Astrocyte (in vitro differentiated cells and primary cell): ENCODE data around the gene CEACAM16. TPM values are rescaled to one million over a fixed set of nuclear protein-coding genes. Genes with fewer than 3 reads are reported as not detected.

ENCODE experiments used
- DNase-seq: peaks from one replicate; pipeline ENCODE4 v3.0.0-alpha.2; 2010; ENCODE audit warnings: low read depth
- FAIRE-seq: peaks from 2 replicates; lab custom pipeline; 2011; peaks lifted over from hg19 to GRCh38; lab: Jason Lieb, UNC
- H2AFZ ChIP-seq: 2 replicates; pipeline ENCODE4 v1.6.0; 2012; ENCODE audit warnings: low read depth, low read length, inconsistent platforms
- H3K27ac ChIP-seq: 2 replicates; pipeline ENCODE4 v1.5.1; 2011; ENCODE audit warnings: low read depth, low read length, inconsistent platforms
- H3K27me3 ChIP-seq: 2 replicates; pipeline ENCODE4 v1.6.0; 2011; ENCODE audit warnings: low read length, inconsistent platforms; ENCODE audit not compliant: insufficient read depth
- H3K36me3 ChIP-seq: 2 replicates; pipeline ENCODE4 v1.5.1; 2011; ENCODE audit warnings: low read length, inconsistent platforms; ENCODE audit not compliant: insufficient read depth
- H3K4me1 ChIP-seq: 2 replicates; pipeline ENCODE4 v1.5.1; 2011; ENCODE audit warnings: low read length, inconsistent platforms; ENCODE audit not compliant: insufficient read depth
- H3K4me2 ChIP-seq: 2 replicates; pipeline ENCODE4 v1.6.0; 2012; ENCODE audit warnings: low read length, inconsistent platforms
- H3K4me3 ChIP-seq: 2 replicates; pipeline ENCODE4 v1.5.1; 2011; ENCODE audit warnings: low read depth, mild to moderate bottlenecking, low read length, inconsistent platforms; ENCODE audit not compliant: insufficient read depth
- H3K79me2 ChIP-seq: 2 replicates; pipeline ENCODE4 v1.6.0; 2012; ENCODE audit warnings: mild to moderate bottlenecking, low read length, inconsistent platforms; ENCODE audit not compliant: insufficient read depth
- H3K9ac ChIP-seq: 2 replicates; pipeline ENCODE4 v1.6.0; 2012; ENCODE audit warnings: mild to moderate bottlenecking, low read length, inconsistent platforms
- H3K9me3 ChIP-seq: 2 replicates; pipeline ENCODE4 v1.5.1; 2012; ENCODE audit warnings: low read depth, mild to moderate bottlenecking, low read length, inconsistent platforms; ENCODE audit not compliant: insufficient read depth
- H4K20me1 ChIP-seq: 2 replicates; pipeline ENCODE4 v1.6.0; 2012; ENCODE audit warnings: low read length, inconsistent platforms; ENCODE audit not compliant: insufficient read depth
- H3K27ac Mint-ChIP-seq: one replicate; pipeline ENCODE4 v1.8.0; 2021; ENCODE audit warnings: mild to moderate bottlenecking, mixed read lengths; ENCODE audit not compliant: unreplicated experiment
- H3K27me3 Mint-ChIP-seq: one replicate; pipeline ENCODE4 v1.8.0; 2021; ENCODE audit warnings: low read depth, mixed read lengths; ENCODE audit not compliant: unreplicated experiment
- H3K36me3 Mint-ChIP-seq: one replicate; pipeline ENCODE4 v1.8.0; 2021; ENCODE audit warnings: low read depth, mixed read lengths; ENCODE audit not compliant: unreplicated experiment
- H3K4me1 Mint-ChIP-seq: one replicate; pipeline ENCODE4 v1.8.0; 2021; ENCODE audit warnings: low read depth, mixed read lengths; ENCODE audit not compliant: unreplicated experiment
- H3K4me3 Mint-ChIP-seq: one replicate; pipeline ENCODE4 v1.8.0; 2021; ENCODE audit warnings: mild to moderate bottlenecking, moderate library complexity, mixed read lengths; ENCODE audit not compliant: unreplicated experiment
- H3K9me3 Mint-ChIP-seq: one replicate; pipeline ENCODE4 v1.8.0; 2021; ENCODE audit warnings: mild to moderate bottlenecking, mixed read lengths; ENCODE audit not compliant: unreplicated experiment
- EZH2 ChIP-seq: IDR thresholded peaks from 2 replicates; pipeline ENCODE4 v1.6.1; 2012; ENCODE audit warnings: mild to moderate bottlenecking, low read length, inconsistent platforms; ENCODE audit not compliant: insufficient read depth
- total RNA-seq: library from RNA; stranded (reverse); gene quantifications from 2 replicates; pipeline ENCODE4 v1.2.1, GENCODE V29; 2021
- TF ChIP-seq, protein P1 (sequence below): IDR thresholded peaks from 2 replicates; pipeline ENCODE4 v1.5.1; 2011; ENCODE audit warnings: low read depth, mild to moderate bottlenecking, inconsistent platforms, low read length, moderate library complexity; ENCODE audit not compliant: insufficient read depth

The CEACAM16 gene
- total RNA-seq, 1 donor from 2014 or later = 0.14 TPM

DNA sequence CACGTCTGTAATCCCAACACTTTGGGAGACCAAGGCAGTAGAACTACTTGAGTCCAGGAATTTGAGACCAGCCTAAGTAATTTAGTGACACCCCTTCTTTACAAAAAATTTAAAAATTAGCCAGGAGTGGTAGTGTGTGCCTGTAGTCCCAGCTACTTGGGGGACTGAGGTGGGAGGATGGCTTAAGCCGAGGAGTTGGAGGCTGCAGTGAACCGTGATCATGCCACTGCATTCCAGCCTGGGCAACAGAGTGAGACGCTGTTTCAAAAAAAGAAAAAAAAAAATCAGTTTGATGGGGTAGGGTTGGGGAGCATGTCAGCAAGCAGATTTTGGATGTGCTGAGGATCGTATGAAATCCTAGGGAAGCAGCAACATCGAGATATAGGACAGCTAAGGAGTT, 23.4 kb upstream of the CEACAM16 start:
- H3K27ac Mint-ChIP-seq = no peak overlapping the region

DNA sequence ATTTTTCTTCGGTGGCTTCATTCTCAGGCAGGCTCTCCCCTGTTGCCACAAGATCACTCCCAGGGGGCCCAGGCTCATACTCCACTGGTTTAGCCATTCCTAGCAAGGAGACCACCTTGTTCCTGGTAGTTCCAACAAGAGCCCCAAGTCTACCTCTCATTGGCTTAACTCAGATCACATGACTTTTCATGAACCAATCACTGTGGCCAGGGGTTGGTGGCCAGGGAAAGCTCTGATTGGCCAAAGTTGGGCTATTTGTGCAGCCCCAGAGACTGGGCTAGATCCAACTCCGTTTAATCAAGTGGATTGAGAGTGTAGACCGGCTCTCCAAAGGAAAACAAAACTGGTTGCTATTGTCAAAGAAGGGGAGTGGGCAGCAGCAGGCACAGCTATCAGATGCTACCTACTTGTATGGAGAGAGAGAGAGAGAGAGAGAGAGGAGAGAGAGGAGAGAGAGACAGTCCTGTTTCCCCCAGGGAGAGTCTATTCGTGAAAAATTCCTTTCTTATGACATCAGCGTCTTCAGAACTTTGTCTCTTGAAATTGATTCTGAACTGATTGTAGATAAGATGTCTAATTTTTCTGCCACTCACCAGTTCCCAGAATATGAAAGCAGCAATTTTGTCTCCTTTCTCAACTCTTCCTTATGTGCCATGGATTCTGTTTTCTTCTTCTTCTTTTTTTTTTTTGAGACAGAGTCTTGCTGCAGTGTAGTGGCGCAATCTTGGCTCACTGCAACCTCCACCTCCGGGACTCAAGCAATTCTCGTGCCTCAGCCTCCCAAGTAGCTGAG, 21.7 kb upstream of the CEACAM16 start:
- no peak overlapping the region for H3K4me3 ChIP-seq
- TF ChIP-seq, protein P1, sequence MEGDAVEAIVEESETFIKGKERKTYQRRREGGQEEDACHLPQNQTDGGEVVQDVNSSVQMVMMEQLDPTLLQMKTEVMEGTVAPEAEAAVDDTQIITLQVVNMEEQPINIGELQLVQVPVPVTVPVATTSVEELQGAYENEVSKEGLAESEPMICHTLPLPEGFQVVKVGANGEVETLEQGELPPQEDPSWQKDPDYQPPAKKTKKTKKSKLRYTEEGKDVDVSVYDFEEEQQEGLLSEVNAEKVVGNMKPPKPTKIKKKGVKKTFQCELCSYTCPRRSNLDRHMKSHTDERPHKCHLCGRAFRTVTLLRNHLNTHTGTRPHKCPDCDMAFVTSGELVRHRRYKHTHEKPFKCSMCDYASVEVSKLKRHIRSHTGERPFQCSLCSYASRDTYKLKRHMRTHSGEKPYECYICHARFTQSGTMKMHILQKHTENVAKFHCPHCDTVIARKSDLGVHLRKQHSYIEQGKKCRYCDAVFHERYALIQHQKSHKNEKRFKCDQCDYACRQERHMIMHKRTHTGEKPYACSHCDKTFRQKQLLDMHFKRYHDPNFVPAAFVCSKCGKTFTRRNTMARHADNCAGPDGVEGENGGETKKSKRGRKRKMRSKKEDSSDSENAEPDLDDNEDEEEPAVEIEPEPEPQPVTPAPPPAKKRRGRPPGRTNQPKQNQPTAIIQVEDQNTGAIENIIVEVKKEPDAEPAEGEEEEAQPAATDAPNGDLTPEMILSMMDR = no peak
- no peak for TF ChIP-seq EZH2
- H3K36me3 Mint-ChIP-seq = peaks cover 20% of the 10 kb centered on the region
- no peaks in the 10 kb centered on the region for H4K20me1 ChIP-seq
- no peaks in the 10 kb centered on the region for H3K27me3 Mint-ChIP-seq
- no peaks in the 10 kb centered on the region for H3K36me3 ChIP-seq
- peaks cover 8% of the 10 kb centered on the region for H3K4me1 ChIP-seq
- no peaks in the 10 kb centered on the region for H3K79me2 ChIP-seq
- peak overlapping the region; percentile 18 for H3K27ac ChIP-seq
- H3K9ac ChIP-seq = no peak overlapping the region
- H3K4me3 Mint-ChIP-seq = peak overlapping the region; percentile 60
- H3K4me2 ChIP-seq = peak overlapping the region; percentile 69
- H3K27ac Mint-ChIP-seq = peak overlapping the region; percentile 97
- no peaks in the 10 kb centered on the region for H3K27me3 ChIP-seq
- no peak overlapping the region for H2AFZ ChIP-seq
- DNase-seq (peak; percentile 73), FAIRE-seq (peak; percentile 59)
- peaks cover 6% of the 10 kb centered on the region for H3K4me1 Mint-ChIP-seq
- H3K9me3 ChIP-seq = no peaks in the 10 kb centered on the region
- H3K9me3 Mint-ChIP-seq = peaks cover 5% of the 10 kb centered on the region

More for the DNA sequence above, 23.4 kb upstream of the CEACAM16 start:
- Mint-ChIP-seq H3K4me1 (peaks cover 6% of the 10 kb centered on the region), H3K4me3 (no peak overlapping the region), H3K9me3 (peaks cover 5% of the 10 kb centered on the region), H3K36me3 (peaks cover 19% of the 10 kb centered on the region), H3K27me3 (no peaks in the 10 kb centered on the region)
- FAIRE-seq (no peak), DNase-seq (no peak)
- Histone ChIP-seq H3K27me3 (no peaks in the 10 kb centered on the region), H3K9me3 (no peaks in the 10 kb centered on the region), H3K9ac (no peak overlapping the region), H3K36me3 (no peaks in the 10 kb centered on the region), H2AFZ (no peak overlapping the region), H3K4me1 (peaks cover 8% of the 10 kb centered on the region), H3K4me3 (no peak overlapping the region), H3K4me2 (no peak overlapping the region), H3K27ac (no peak overlapping the region), H3K79me2 (no peaks in the 10 kb centered on the region), H4K20me1 (no peaks in the 10 kb centered on the region)
- TF ChIP-seq, protein P1 = no peak
- TF ChIP-seq EZH2 = no peak

DNA sequence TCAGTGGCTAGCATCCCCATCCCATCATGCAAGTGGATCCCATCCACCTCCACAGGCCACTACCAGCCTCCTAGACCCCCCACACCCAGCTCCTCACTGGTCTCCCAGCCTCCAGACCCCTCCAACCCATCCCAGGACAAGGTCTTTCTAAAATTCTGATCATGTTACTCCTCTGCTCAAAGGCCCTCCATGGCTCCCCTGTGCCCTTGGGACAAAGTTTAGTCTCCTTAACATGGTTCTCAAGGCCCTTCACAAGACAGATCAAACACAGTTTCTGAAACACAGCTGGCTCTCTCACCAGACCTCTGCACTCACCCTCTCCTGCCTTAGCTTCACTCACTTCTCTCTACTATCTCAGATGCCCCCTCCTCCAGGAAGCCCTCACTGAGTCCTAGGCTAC, 18.4 kb upstream of the CEACAM16 start:
- H3K27me3 ChIP-seq = no peaks in the 10 kb centered on the region
- no peaks in the 10 kb centered on the region for H3K9me3 ChIP-seq
- peaks cover 5% of the 10 kb centered on the region for H3K9me3 Mint-ChIP-seq
- no peak overlapping the region for H3K4me3 Mint-ChIP-seq
- no peaks in the 10 kb centered on the region for H3K36me3 ChIP-seq
- H3K9ac ChIP-seq = no peak overlapping the region
- peaks cover 17% of the 10 kb centered on the region for H3K36me3 Mint-ChIP-seq
- H3K27ac ChIP-seq = no peak overlapping the region
- no peak overlapping the region for H3K4me3 ChIP-seq
- FAIRE-seq = no peak
- no peaks in the 10 kb centered on the region for H3K27me3 Mint-ChIP-seq
- H2AFZ ChIP-seq = no peak overlapping the region
- H3K27ac Mint-ChIP-seq = no peak overlapping the region
- TF ChIP-seq, protein P1 = no peak
- TF ChIP-seq EZH2 = no peak
- H3K4me1 Mint-ChIP-seq = peaks cover 11% of the 10 kb centered on the region
- no peak for DNase-seq
- H3K79me2 ChIP-seq = no peaks in the 10 kb centered on the region
- peaks cover 14% of the 10 kb centered on the region for H3K4me1 ChIP-seq
- no peaks in the 10 kb centered on the region for H4K20me1 ChIP-seq
- H3K4me2 ChIP-seq = no peak overlapping the region
